Heart left ventricle (tissue), 16 donors: Measurements from ENCODE around the gene ELL. TPM values are rescaled to one million over a fixed set of nuclear protein-coding genes. Genes with fewer than 3 reads are reported as not detected.

Experiments
- ATAC-seq, 4 donors: fragments of 200-7000 bp; cut with Tn5 transposase; one replicate each; pipeline ENCODE4 v1.9.1; 2020 to 2022; ENCODE audit warnings: moderate library complexity in 4 of 4, mild to moderate bottlenecking in 3 of 4, moderate number of reproducible peaks in 1 of 4
- DNase-seq, 5 donors: peaks; one replicate each; pipeline ENCODE4 v3.0.0-alpha.2; 2020
- H3K27ac ChIP-seq, 12 donors: fragments of 200-600 bp; sonication (generic) in 4 of 12; one replicate each; pipeline versions ENCODE4 v1.5.0 to v1.8.0; 2016 to 2022; ENCODE audit warnings: mild to moderate bottlenecking in 2 of 12
- H3K27me3 ChIP-seq, 9 donors: fragments of 200-600 bp; sonication (generic) in 2 of 9; one replicate each; pipeline versions ENCODE4 v1.5.1 to v1.8.0; 2016 to 2022; ENCODE audit warnings: mild to moderate bottlenecking in 3 of 9
- H3K36me3 ChIP-seq, 9 donors: fragments of 200-600 bp; sonication (generic) in 2 of 9; one replicate each; pipeline versions ENCODE4 v1.5.0 to v1.8.0; 2018 to 2022; ENCODE audit warnings: mild to moderate bottlenecking in 2 of 9
- H3K4me1 ChIP-seq, 12 donors: fragments of 200-600 bp; sonication (generic) in 4 of 12; one replicate each; pipeline versions ENCODE4 v1.5.0 to v1.8.0; 2016 to 2022; ENCODE audit warnings: mild to moderate bottlenecking in 3 of 12
- H3K4me3 ChIP-seq, 12 donors: fragments of 200-600 bp; sonication (generic) in 4 of 12; one replicate each; pipeline versions ENCODE4 v1.5.0 to v1.8.0; 2017 to 2022; ENCODE audit warnings: mild to moderate bottlenecking in 9 of 12, moderate library complexity in 4 of 12
- H3K9me3 ChIP-seq, 12 donors: fragments of 200-600 bp; sonication (generic) in 4 of 12; one replicate each; pipeline versions ENCODE4 v1.5.0 to v1.8.0; 2016 to 2022; ENCODE audit warnings: mild to moderate bottlenecking in 1 of 12
- POLR2A ChIP-seq, 2 donors: fragments of 450-650 bp; IDR thresholded peaks; one replicate each; pipeline ENCODE4 v1.6.1; 2017; ENCODE audit warnings: antibody characterized with exemption in 2 of 2, mild to moderate bottlenecking in 2 of 2, moderate library complexity in 2 of 2
- WGBS, 4 donors: extraction: QIAGEN DNeasy Blood & Tissue Kit in 2 of 4; methylation state at CpG; one replicate each; pipeline versions ENCODE4 v1.1.5 to v1.1.7; 2013 to 2018; 5-methylcytosine and 5-hydroxymethylcytosine counted together
- intact Hi-C, 10 donors: fragments of 100-400 bp; cut with DNase I; formaldehyde crosslinking; loops; one replicate each; pipeline versions ENCODE4 v1.11.1 to v1.14.2; 2022
- polyA plus RNA-seq, 2 donors: library from polyadenylated mRNA; stranded (reverse); fragments of 200-250 nt; gene quantifications; one replicate each; pipeline ENCODE4 v1.2.3, GENCODE V29; 2013
- total RNA-seq, 9 donors: library from RNA; depleted of rRNA in 2 of 9; stranded (reverse); fragments of >200 nt in 2 of 9; fragmentation: NEBNext Ultra II Directional in 3 of 9; extraction: Animal tissue kit (Norgen Biotek cat#: 25700) in 3 of 9; gene quantifications; one replicate each; pipeline versions ENCODE4 v1.1.0 to v1.2.4, GENCODE V29; 2016 to 2023
- TF ChIP-seq, protein P1 (sequence below), 12 donors: fragments of 200-600 bp; sonication (generic) in 4 of 12; IDR thresholded peaks; one replicate each; pipeline versions ENCODE4 v1.5.0 to v1.8.0; 2018 to 2022; ENCODE audit warnings: antibody characterized with exemption in 12 of 12, mild to moderate bottlenecking in 5 of 12
- donor health status: ischemic (EF 13 %, LVEDD 7.1; RV severe dilation, severe dysfunction).
- donor health status: healthy with polysubstance abuse.
- donor health status: DM: no; HTN: yes; CAD: no.
- donor health status: DM: no; HTN: no; CAD: no.
- donor health status: ischemic (EF 25% LVEDD 6.9; RV normal size, moderate dysfunction).
- donor health status: ischemic (EF 25% LVEDD 5.7; RV mildly dilated, moderate dysfunction).
- donor health status: healthy.
- donor health status: DM: yes; HTN: yes; CAD: no.
- donor health status: ischemic (EF 35%, LVEDD 5.7; RV mildly dilated, moderate dysfunction).
- donor health status: nonischemic (EF 11% LVEDD 7.7; RV severe dilation, severe dysfunction).
- donor health status: DM: yes; HTN: yes; CAD: no.
- donor health status: PGD.
- donor health status: ischemic (EF 29% LVEDD 5.4; RV normal size, mild dysfunction).
- donor health status: nonischemic (EF 23%, LVEDD 6.1; RV moderate dilation, normal function).

ELL gene
- total and polyA plus RNA-seq, 11 donors: 5.9 to 17.8 (median 7.3) TPM

GRCh38 chr19:18436671-18437490 is 85.0 kb downstream of the ELL start:
- no peaks in the 10 kb centered on the region for H3K9me3 ChIP-seq
- H3K36me3 ChIP-seq: peaks cover 0 to 19% (median 3%) of the 10 kb centered on the region in 9 donors
- H3K27me3 ChIP-seq: no peaks in the 10 kb centered on the region
- TF ChIP-seq POLR2A (IDR thresholded peaks at IDR 0.05): no peak
- TF ChIP-seq, protein P1, sequence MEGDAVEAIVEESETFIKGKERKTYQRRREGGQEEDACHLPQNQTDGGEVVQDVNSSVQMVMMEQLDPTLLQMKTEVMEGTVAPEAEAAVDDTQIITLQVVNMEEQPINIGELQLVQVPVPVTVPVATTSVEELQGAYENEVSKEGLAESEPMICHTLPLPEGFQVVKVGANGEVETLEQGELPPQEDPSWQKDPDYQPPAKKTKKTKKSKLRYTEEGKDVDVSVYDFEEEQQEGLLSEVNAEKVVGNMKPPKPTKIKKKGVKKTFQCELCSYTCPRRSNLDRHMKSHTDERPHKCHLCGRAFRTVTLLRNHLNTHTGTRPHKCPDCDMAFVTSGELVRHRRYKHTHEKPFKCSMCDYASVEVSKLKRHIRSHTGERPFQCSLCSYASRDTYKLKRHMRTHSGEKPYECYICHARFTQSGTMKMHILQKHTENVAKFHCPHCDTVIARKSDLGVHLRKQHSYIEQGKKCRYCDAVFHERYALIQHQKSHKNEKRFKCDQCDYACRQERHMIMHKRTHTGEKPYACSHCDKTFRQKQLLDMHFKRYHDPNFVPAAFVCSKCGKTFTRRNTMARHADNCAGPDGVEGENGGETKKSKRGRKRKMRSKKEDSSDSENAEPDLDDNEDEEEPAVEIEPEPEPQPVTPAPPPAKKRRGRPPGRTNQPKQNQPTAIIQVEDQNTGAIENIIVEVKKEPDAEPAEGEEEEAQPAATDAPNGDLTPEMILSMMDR (IDR thresholded peaks at IDR 0.05): peak in 1 of 12 donors; percentile 22
- intact Hi-C loops: no loop called here
- WGBS, 4 donors: 20 to 43% (median 34%) methylated on average over 35 to 67 of the region's 67 CpGs
- peak overlapping the region; percentile 29 to 88 (median 64) for H3K4me3 ChIP-seq
- peaks cover 0 to 53% (median 38%) of the 10 kb centered on the region in 12 donors for H3K4me1 ChIP-seq
- ATAC-seq (peak; percentile 22 to 70 (median 36)), DNase-seq (peak; percentile 84 to 90 (median 88))
- peak overlapping the region in 11 of 12 donors; percentile 24 to 88 (median 78) for H3K27ac ChIP-seq

GRCh38 chr19:18435842-18436670 is 85.8 kb downstream of the ELL start:
- ATAC-seq: no peak
- TF ChIP-seq, protein P1 (IDR thresholded peaks at IDR 0.05): no peak
- no peak for TF ChIP-seq POLR2A (IDR thresholded peaks at IDR 0.05)
- WGBS, 4 donors: 82 to 89% (median 85%) methylated on average over 38 to 46 of the region's 46 CpGs
- intact Hi-C loops: no loop called here
- Histone ChIP-seq H3K4me1 (peaks cover 0 to 53% (median 38%) of the 10 kb centered on the region in 12 donors), H3K4me3 (peak overlapping the region in 8 of 12 donors; percentile 57 to 88 (median 72)), H3K9me3 (no peaks in the 10 kb centered on the region), H3K27ac (peak overlapping the region in 7 of 12 donors; percentile 24 to 88 (median 83)), H3K36me3 (peaks cover 0 to 19% (median 3%) of the 10 kb centered on the region in 9 donors), H3K27me3 (no peaks in the 10 kb centered on the region)
- peak in 1 of 5 donors; percentile 61 for DNase-seq

GRCh38 chr19:18435178-18435841 is 86.6 kb downstream of the ELL start:
- ATAC-seq: no peak
- no peak overlapping the region for H3K27ac ChIP-seq

More at GRCh38 chr19:18435178-18435841, 86.6 kb downstream of the ELL start:
- WGBS, 4 donors: 94 to 96% (median 95%) methylated on average over 45 to 49 of the region's 49 CpGs
- H3K36me3 ChIP-seq: peaks cover 0 to 22% (median 3%) of the 10 kb centered on the region in 9 donors
- DNase-seq: no peak
- H3K27me3 ChIP-seq: no peaks in the 10 kb centered on the region
- TF ChIP-seq POLR2A (IDR thresholded peaks at IDR 0.05): no peak
- TF ChIP-seq, protein P1 (IDR thresholded peaks at IDR 0.05): no peak
- H3K4me1 ChIP-seq: peaks cover 0 to 59% (median 38%) of the 10 kb centered on the region in 12 donors
- H3K9me3 ChIP-seq: no peaks in the 10 kb centered on the region
- intact Hi-C loops: no loop called here
- H3K4me3 ChIP-seq: no peak overlapping the region
